ENCODE results near the gene CLEC3A. TPM values are rescaled to one million over a fixed set of nuclear protein-coding genes. Genes with fewer than 3 reads are reported as not detected.

Gene CLEC3A
- total and polyA plus RNA-seq, 2 donors (not counting 3 experiments of a cell fraction or from before 2014, with no cell fraction given): not detected

DNA sequence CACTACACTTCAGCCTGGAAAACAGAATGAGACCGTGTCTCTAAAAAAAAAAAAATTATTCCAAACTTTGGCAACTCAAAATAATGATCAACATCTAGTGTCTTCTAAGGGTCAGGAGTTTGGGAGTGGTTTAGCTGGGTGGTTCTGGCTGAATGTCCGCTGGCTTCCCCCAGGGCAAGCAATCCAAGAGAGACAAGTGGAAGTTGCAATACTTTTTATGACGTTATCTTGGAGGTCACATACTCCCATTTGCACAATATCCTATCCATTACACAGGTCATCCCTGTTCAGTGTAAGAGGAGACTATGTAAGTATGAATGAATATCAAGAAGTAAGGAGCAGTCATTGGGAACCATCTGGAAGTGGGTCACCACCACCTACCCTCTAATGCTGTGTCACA, 15.2 kb upstream of the CLEC3A start:
- H3K4me3 ChIP-seq (replicated peaks in 1 of 3; ENCODE audit: insufficient read depth in 1 of 3, low read depth in 1 of 3, low read length in 3 of 3): no peak overlapping the region
- H3K36me3 ChIP-seq (ENCODE audit: control insufficient read depth in 2 of 2, extremely low read depth in 1 of 2, insufficient read depth in 2 of 2, low read length in 2 of 2): no peaks in the 10 kb centered on the region
- CTCF ChIA-PET: no interaction called here
- H3K9ac ChIP-seq (replicated peaks; ENCODE audit: extremely low read depth, insufficient read depth, low read length): no peak overlapping the region
- intact Hi-C loops (cut with micrococcal nuclease): no loop called here
- DNase-seq (ENCODE audit: low read depth, low spot score) (no peak), FAIRE-seq (no peak)
- H4K20me1 ChIP-seq (replicated peaks; ENCODE audit: control insufficient read depth, extremely low read depth, insufficient read depth, low read length): no peaks in the 10 kb centered on the region
- no peaks in the 10 kb centered on the region for H3K4me1 ChIP-seq (ENCODE audit: control insufficient read depth, extremely low read depth, insufficient read depth, low read length)
- dilution Hi-C loops (cut with MboI; ENCODE audit: extremely low pct_ligation_motif_present, low sequenced_read_pairs): no loop called here
- no peak overlapping the region for H3K4me2 ChIP-seq (ENCODE audit: insufficient read depth, low read length)
- POLR2A ChIA-PET: no interaction called here
- H2AFZ ChIP-seq (ENCODE audit: low read depth, low read length): no peak overlapping the region
- BruUV-seq (replicated peaks): no TSS peak
- H3K9me1 ChIP-seq (replicated peaks; ENCODE audit: control insufficient read depth, extremely low read depth, insufficient read depth, low read length): no peaks in the 10 kb centered on the region
- no peaks in the 10 kb centered on the region for H3K79me2 ChIP-seq (ENCODE audit: control insufficient read depth, insufficient read depth, low read length)
- TF ChIP-seq POLR2AphosphoS5 (IDR thresholded peaks at IDR 0.05; ENCODE audit: insufficient read depth, low read depth, low read length): no peak
- TF ChIP-seq POLR2A (IDR thresholded peaks at IDR 0.05; ENCODE audit: low read depth, low read length): no peak
- TF ChIP-seq EZH2 (IDR thresholded peaks at IDR 0.05; ENCODE audit: borderline replicate concordance, low read depth, low read length, severe bottlenecking): no peak
- no peak for TF ChIP-seq FOS (IDR thresholded peaks at IDR 0.05; ENCODE audit: borderline replicate concordance, insufficient read depth, low read length)
- no peak for TF ChIP-seq GATA2 (IDR thresholded peaks at IDR 0.05; ENCODE audit: insufficient read depth, insufficient read length, low read depth, low read length)
- no peak for TF ChIP-seq MYC (IDR thresholded peaks at IDR 0.05; ENCODE audit: low read depth, low read length)
- no peak for TF ChIP-seq JUN (IDR thresholded peaks at IDR 0.05; ENCODE audit: borderline replicate concordance, insufficient read depth, insufficient read length, low read depth)
- no peak for TF ChIP-seq CTCF (IDR thresholded peaks at IDR 0.05; ENCODE audit: extremely low read depth in 1 of 2, insufficient read depth in 1 of 2, low read depth in 1 of 2, low read length in 2 of 2)
- no peak for TF ChIP-seq MAX (IDR thresholded peaks at IDR 0.05; ENCODE audit: insufficient read depth, insufficient read length)
- no peaks in the 10 kb centered on the region for H3K9me3 ChIP-seq (replicated peaks; ENCODE audit: control insufficient read depth, insufficient read depth, low read length)
- H3K27ac ChIP-seq (ENCODE audit: insufficient read depth, low read depth, low read length): no peak overlapping the region
- H3K27me3 ChIP-seq (ENCODE audit: control insufficient read depth in 2 of 2, insufficient read depth in 2 of 2, low read length in 2 of 2): no peaks in the 10 kb centered on the region

All from endothelial cell of umbilical vein (primary cell).